Embryonic facial prominence (tissue), 1 donor: ENCODE results near the gene SOX2.
"Not testable (repeated sequence)": the region's sequence is repeated elsewhere in the genome, so short reads cannot be mapped to it uniquely, and the experiment has no call there.

Experiments used
- DNase-seq: peaks from one replicate; pipeline ENCODE4 v3.0.0-alpha.2; 2016; ENCODE audit errors: extremely low spot score

Gene SOX2

GRCh38 chr3:181757694-181758306 lies 46.1 kb downstream of the SOX2 start:
- no peak for DNase-seq

- DNase-seq, result no peak
These were observed 50.2 kb downstream of the SOX2 start for GRCh38 chr3:181761906-181762305.

GRCh38 chr3:181764033-181764432 lies 52.3 kb downstream of the SOX2 start:
- not testable (repeated sequence) for DNase-seq
